ENCODE measurements around the gene PKNOX2. TPM values are rescaled to one million over a fixed set of nuclear protein-coding genes. Genes with fewer than 3 reads are reported as not detected.

Gene PKNOX2
- total and polyA plus RNA-seq, 9 of the 15 experiments (the other 6 are each of a cell fraction or from before 2014, with no cell fraction given), result not detected

DNA sequence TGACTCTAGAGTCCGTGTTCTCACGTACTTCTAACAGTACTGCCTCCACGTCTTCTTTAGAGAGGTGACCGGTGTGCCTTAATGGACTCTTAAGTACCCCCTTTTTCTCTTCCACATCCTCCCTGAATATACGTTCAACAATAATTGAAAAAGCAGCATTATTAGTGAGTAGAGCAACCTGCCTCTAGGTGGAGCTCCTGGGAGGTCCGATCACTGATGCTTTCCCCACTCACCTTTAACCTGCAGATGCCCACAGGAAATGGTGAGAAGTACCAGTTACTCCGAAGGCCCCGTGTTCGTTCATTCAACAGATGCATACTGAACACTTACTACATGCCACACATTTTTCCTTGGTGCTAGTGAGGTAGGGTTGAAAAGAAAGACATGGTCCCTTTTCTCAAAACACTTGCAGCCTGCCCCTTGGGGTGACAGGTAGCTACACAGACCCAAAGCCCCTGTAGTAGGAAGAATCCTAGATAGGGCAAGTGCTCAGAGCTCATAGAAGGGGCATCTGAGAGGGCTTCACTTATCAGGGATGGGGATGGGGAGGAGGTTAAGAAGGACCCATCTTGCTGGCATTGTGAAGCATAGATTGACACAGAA, 258.8 kb downstream of the PKNOX2 start (continued):
- TF ChIP-seq ZNF445 (CRISPR knock-in tag; IDR thresholded peaks at IDR 0.05; ENCODE audit: low read depth) (no peak), MTA2 (IDR thresholded peaks at IDR 0.05; ENCODE audit: low read depth) (no peak), TCF3 (CRISPR knock-in tag; IDR thresholded peaks at IDR 0.05) (no peak), EP300 (IDR thresholded peaks at IDR 0.05; ENCODE audit: low read length) (no peak), RAD21 (CRISPR knock-in tag; conservative IDR thresholded peaks at IDR 0.05 in 1 of 2, IDR thresholded peaks at IDR 0.05 in 1 of 2) (peak in 1 of 2 experiments; percentile 36; a peak in 2 of 4 replicates), FOXJ3 (CRISPR knock-in tag; IDR thresholded peaks at IDR 0.05) (no peak), RCOR1 (IDR thresholded peaks at IDR 0.05; ENCODE audit: borderline replicate concordance in 1 of 2, low read depth in 2 of 2, low read length in 2 of 2) (0 out of 4 replicates have a peak, but pooled peaks of 1 of the 2 experiments have one; percentile 8), NR2C1 (IDR thresholded peaks at IDR 0.05) (peak; percentile 13; the same call in 1 of the 2 replicates), NR2C1 (tag; IDR thresholded peaks at IDR 0.05) (0 out of 2 replicates have a peak, but pooled peaks have one; percentile 29), ZNF274 (IDR thresholded peaks at IDR 0.05; ENCODE audit: borderline replicate concordance, low read depth, low read length) (no peak), LARP7 (IDR thresholded peaks at IDR 0.05) (no peak), ILF3 (IDR thresholded peaks at IDR 0.05; ENCODE audit: borderline replicate concordance) (no peak), HDAC6 (IDR thresholded peaks at IDR 0.05; ENCODE audit: low read depth, low read length) (no peak), RBM17 (IDR thresholded peaks at IDR 0.05; ENCODE audit: borderline replicate concordance, low read depth, low read length) (no peak), JUNB (CRISPR knock-in tag; conservative IDR thresholded peaks at IDR 0.05) (no peak), MAFG (tag; conservative IDR thresholded peaks at IDR 0.05) (no peak), NR2C2 (CRISPR knock-in tag; IDR thresholded peaks at IDR 0.05) (no peak), NR2C2 (tag; IDR thresholded peaks at IDR 0.05) (0 out of 2 replicates have a peak, but pooled peaks have one; percentile 25), ZNF778 (CRISPR knock-in tag; IDR thresholded peaks at IDR 0.05) (no peak), GABPB2 (CRISPR knock-in tag; conservative IDR thresholded peaks at IDR 0.05) (no peak), LEF1 (IDR thresholded peaks at IDR 0.05) (no peak), RBM22 (IDR thresholded peaks at IDR 0.05; ENCODE audit: low read depth, low read length, poor library complexity, severe bottlenecking) (no peak)
- TF ChIP-seq, protein P1, sequence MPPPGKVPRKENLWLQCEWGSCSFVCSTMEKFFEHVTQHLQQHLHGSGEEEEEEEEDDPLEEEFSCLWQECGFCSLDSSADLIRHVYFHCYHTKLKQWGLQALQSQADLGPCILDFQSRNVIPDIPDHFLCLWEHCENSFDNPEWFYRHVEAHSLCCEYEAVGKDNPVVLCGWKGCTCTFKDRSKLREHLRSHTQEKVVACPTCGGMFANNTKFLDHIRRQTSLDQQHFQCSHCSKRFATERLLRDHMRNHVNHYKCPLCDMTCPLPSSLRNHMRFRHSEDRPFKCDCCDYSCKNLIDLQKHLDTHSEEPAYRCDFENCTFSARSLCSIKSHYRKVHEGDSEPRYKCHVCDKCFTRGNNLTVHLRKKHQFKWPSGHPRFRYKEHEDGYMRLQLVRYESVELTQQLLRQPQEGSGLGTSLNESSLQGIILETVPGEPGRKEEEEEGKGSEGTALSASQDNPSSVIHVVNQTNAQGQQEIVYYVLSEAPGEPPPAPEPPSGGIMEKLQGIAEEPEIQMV (tag; conservative IDR thresholded peaks at IDR 0.05; ENCODE audit: low read depth), result no peak
- TF ChIP-seq, protein P2, sequence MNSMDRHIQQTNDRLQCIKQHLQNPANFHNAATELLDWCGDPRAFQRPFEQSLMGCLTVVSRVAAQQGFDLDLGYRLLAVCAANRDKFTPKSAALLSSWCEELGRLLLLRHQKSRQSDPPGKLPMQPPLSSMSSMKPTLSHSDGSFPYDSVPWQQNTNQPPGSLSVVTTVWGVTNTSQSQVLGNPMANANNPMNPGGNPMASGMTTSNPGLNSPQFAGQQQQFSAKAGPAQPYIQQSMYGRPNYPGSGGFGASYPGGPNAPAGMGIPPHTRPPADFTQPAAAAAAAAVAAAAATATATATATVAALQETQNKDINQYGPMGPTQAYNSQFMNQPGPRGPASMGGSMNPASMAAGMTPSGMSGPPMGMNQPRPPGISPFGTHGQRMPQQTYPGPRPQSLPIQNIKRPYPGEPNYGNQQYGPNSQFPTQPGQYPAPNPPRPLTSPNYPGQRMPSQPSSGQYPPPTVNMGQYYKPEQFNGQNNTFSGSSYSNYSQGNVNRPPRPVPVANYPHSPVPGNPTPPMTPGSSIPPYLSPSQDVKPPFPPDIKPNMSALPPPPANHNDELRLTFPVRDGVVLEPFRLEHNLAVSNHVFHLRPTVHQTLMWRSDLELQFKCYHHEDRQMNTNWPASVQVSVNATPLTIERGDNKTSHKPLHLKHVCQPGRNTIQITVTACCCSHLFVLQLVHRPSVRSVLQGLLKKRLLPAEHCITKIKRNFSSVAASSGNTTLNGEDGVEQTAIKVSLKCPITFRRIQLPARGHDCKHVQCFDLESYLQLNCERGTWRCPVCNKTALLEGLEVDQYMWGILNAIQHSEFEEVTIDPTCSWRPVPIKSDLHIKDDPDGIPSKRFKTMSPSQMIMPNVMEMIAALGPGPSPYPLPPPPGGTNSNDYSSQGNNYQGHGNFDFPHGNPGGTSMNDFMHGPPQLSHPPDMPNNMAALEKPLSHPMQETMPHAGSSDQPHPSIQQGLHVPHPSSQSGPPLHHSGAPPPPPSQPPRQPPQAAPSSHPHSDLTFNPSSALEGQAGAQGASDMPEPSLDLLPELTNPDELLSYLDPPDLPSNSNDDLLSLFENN (IDR thresholded peaks at IDR 0.05; ENCODE audit: low read depth in 2 of 2, low read length in 2 of 2), result no peak
